Esophagus muscularis mucosa (tissue), 4 donors: ENCODE results near the gene PPP4R2. TPM values are rescaled to one million over a fixed set of nuclear protein-coding genes. Genes with fewer than 3 reads are reported as not detected.

Source experiments
- DNase-seq: peaks from one replicate; pipeline ENCODE4 v3.0.0-alpha.2; 2017; ENCODE audit errors: extremely low spot score
- H3K27ac ChIP-seq, 4 donors: fragments of 200-600 bp; sonication (generic); replicated peaks in 1 of 4; 1 replicate in 3 of 4; 2 replicates in 1 of 4; pipeline ENCODE4 v1.5.1; 2016 to 2019; ENCODE audit warnings: mild to moderate bottlenecking in 1 of 4
- H3K27me3 ChIP-seq, 4 donors: fragments of 200-600 bp; sonication (generic); one replicate each; pipeline versions ENCODE4 v1.5.1 to v1.6.0; 2016 to 2019
- H3K36me3 ChIP-seq, 4 donors: fragments of 200-600 bp; sonication (generic); one replicate each; pipeline ENCODE4 v1.5.1; 2016 to 2019
- H3K4me1 ChIP-seq, 4 donors: fragments of 200-600 bp; sonication (generic); one replicate each; pipeline ENCODE4 v1.5.1; 2016 to 2019
- H3K4me3 ChIP-seq, 4 donors: fragments of 200-600 bp; sonication (generic); 1 replicate in 2 of 4; 2 replicates in 2 of 4; pipeline ENCODE4 v1.5.1; 2016 to 2019; ENCODE audit warnings: mild to moderate bottlenecking in 4 of 4, moderate library complexity in 1 of 4
- H3K9me3 ChIP-seq, 4 donors: fragments of 200-600 bp; sonication (generic); 1 replicate in 3 of 4; 2 replicates in 1 of 4; pipeline ENCODE4 v1.5.1; 2016 to 2019
- EP300 ChIP-seq: sonication (generic); formaldehyde crosslinking; IDR thresholded peaks from one replicate; pipeline ENCODE4 v1.6.1; 2017; ENCODE audit warnings: antibody characterized with exemption
- POLR2A ChIP-seq: fragments of 450-650 bp; IDR thresholded peaks from one replicate; pipeline ENCODE4 v1.6.1; 2017; ENCODE audit warnings: antibody characterized with exemption, moderate library complexity, mild to moderate bottlenecking, low read depth
- POLR2AphosphoS5 ChIP-seq, 2 donors: sonication (generic); formaldehyde crosslinking; IDR thresholded peaks; one replicate each; pipeline ENCODE4 v1.6.1; 2017; ENCODE audit warnings: antibody characterized with exemption in 2 of 2
- WGBS: methylation state at CpG from one replicate; pipeline ENCODE4 v1.1.5; 2018; 5-methylcytosine and 5-hydroxymethylcytosine counted together
- intact Hi-C: fragments of 100-400 bp; cut with DNase I; formaldehyde crosslinking; loops from one replicate; pipeline ENCODE4 v1.15.1; 2023
- total RNA-seq, 4 donors: library from RNA; depleted of rRNA; stranded (reverse); fragments of >200 nt; gene quantifications; one replicate each; pipeline versions ENCODE4 v1.1.0 to v1.2.1, GENCODE V29; 2016
- TF ChIP-seq, protein P1 (sequence below), 3 experiments: fragments of 200-600 bp in 2 of 3; fragments of 450-650 bp in 1 of 3; sonication (generic) in 2 of 3; IDR thresholded peaks; one replicate each; pipeline ENCODE4 v1.5.1; 2017 to 2019; ENCODE audit warnings: antibody characterized with exemption in 3 of 3, mild to moderate bottlenecking in 2 of 3, moderate library complexity in 1 of 3

The PPP4R2 gene
- total RNA-seq, 4 donors from 2014 or later, result 24.6 to 60.6 (median 33.9) TPM

DNA sequence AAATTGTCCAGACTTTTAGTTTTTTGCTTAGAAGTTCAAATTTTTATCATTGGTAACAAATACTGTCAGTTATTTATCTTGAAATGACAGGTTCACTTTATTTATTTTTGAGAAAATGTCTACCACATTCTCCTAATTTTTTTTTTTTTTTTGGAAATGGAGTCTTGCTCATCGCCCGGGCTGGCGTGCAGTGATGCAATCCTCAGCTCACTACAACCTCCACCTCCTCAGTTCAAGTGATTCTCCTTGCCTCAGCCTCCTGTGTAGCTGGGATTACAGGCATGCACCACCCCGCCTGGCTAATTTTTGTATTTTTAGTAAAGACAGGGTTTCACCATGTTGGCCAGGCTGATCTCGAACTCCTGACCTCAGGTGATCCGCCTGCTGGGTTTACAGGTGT lies 48.8 kb downstream of the PPP4R2 start:
- Histone ChIP-seq H3K4me1 (peaks cover 35 to 63% (median 55%) of the 10 kb centered on the region in 4 donors), H3K36me3 (peaks cover 0 to 16% (median 6%) of the 10 kb centered on the region in 4 donors), H3K27ac (no peak overlapping the region), H3K9me3 (no peaks in the 10 kb centered on the region), H3K27me3 (no peaks in the 10 kb centered on the region), H3K4me3 (no peak overlapping the region)
- TF ChIP-seq EP300 (no peak), POLR2AphosphoS5 (IDR thresholded peaks at IDR 0.05) (no peak), POLR2A (no peak)
- TF ChIP-seq, protein P1, sequence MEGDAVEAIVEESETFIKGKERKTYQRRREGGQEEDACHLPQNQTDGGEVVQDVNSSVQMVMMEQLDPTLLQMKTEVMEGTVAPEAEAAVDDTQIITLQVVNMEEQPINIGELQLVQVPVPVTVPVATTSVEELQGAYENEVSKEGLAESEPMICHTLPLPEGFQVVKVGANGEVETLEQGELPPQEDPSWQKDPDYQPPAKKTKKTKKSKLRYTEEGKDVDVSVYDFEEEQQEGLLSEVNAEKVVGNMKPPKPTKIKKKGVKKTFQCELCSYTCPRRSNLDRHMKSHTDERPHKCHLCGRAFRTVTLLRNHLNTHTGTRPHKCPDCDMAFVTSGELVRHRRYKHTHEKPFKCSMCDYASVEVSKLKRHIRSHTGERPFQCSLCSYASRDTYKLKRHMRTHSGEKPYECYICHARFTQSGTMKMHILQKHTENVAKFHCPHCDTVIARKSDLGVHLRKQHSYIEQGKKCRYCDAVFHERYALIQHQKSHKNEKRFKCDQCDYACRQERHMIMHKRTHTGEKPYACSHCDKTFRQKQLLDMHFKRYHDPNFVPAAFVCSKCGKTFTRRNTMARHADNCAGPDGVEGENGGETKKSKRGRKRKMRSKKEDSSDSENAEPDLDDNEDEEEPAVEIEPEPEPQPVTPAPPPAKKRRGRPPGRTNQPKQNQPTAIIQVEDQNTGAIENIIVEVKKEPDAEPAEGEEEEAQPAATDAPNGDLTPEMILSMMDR (IDR thresholded peaks at IDR 0.05), result no peak
- 91% methylated on average over 6 of the region's 6 CpGs for WGBS
- no peak for DNase-seq
- intact Hi-C loops, result no loop called here

DNA sequence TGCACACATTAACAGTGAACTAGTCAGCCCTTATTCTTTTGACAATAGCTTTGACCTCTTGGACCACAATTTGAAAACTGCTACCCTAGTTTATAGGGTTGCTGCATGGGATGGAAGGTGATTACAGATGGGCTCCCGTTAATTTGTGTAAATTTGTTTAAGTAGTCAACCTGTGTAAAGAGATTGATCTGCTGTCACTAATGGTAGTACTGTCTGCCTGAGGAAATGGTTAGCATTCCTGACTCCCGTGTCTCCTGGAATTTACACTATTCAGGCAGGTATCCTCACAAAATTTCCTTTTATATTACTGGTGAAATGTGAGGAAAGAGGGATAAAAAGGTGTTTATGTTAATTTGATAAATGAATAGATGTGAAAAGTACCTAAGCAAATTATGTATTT lies 49.6 kb downstream of the PPP4R2 start:
- intact Hi-C loops, result no loop called here
- Histone ChIP-seq H3K9me3 (no peaks in the 10 kb centered on the region), H3K27ac (no peak overlapping the region), H3K27me3 (no peaks in the 10 kb centered on the region), H3K4me3 (no peak overlapping the region), H3K36me3 (peaks cover 0 to 16% (median 6%) of the 10 kb centered on the region in 4 donors), H3K4me1 (peaks cover 35 to 55% (median 48%) of the 10 kb centered on the region in 4 donors)
- TF ChIP-seq EP300 (no peak), POLR2AphosphoS5 (IDR thresholded peaks at IDR 0.05) (no peak), POLR2A (no peak)
- TF ChIP-seq, protein P1 (IDR thresholded peaks at IDR 0.05), result no peak
- 53% methylated on average over 2 of the region's 2 CpGs for WGBS
- no peak for DNase-seq

DNA sequence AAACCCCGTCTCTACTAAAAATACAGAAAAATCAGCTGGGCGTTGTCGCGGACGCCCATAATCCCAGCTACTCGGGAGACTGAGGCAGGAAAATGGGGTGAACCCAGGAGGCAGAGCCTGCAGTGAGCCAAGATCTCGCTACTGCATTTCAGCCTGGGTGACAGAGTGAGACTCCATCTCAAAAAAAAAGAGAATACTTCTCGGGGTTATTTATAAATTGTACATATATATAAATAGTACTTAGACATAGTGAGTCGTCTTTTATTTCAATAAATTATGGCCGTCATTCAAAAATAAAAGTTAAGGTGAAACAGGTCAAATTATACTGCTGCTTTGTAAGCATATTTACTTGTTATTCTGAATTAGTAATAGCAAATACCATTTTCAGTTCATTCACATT lies 52.7 kb downstream of the PPP4R2 start:
- no peaks in the 10 kb centered on the region for H3K9me3 ChIP-seq
- peaks cover 23 to 33% (median 32%) of the 10 kb centered on the region in 4 donors for H3K4me1 ChIP-seq
- peaks cover 0 to 16% (median 6%) of the 10 kb centered on the region in 4 donors for H3K36me3 ChIP-seq
- intact Hi-C loops, result no loop called here
- no peak for DNase-seq
- 86% methylated on average over 10 of the region's 10 CpGs for WGBS
- H3K27me3 ChIP-seq, result no peaks in the 10 kb centered on the region
- no peak for TF ChIP-seq EP300
- TF ChIP-seq POLR2AphosphoS5 (IDR thresholded peaks at IDR 0.05), result no peak
- TF ChIP-seq, protein P1 (IDR thresholded peaks at IDR 0.05), result no peak
- no peak for TF ChIP-seq POLR2A
- H3K27ac ChIP-seq, result no peak overlapping the region
- H3K4me3 ChIP-seq, result no peak overlapping the region

DNA sequence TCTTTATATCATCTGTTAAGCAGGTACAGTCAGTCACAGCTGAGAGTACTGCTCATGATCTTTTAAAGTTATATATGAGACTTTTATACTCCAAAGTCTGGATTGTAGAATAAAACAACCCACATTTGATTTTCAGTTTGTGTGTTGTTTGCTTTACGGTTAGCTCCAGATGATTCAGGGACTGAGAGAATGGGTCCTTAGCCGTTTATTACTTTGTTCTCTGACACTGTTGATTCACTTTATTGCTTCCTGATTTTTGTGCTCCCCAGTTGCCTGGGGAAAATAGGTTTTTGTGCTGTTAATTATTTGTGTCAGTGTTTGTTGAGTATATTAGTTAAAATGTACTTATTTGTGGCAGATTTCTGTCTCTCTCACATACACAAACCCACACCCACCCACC lies 56.2 kb downstream of the PPP4R2 start:
- no peak for TF ChIP-seq POLR2A
- TF ChIP-seq POLR2AphosphoS5 (IDR thresholded peaks at IDR 0.05), result no peak
- TF ChIP-seq EP300, result no peak
- TF ChIP-seq, protein P1 (IDR thresholded peaks at IDR 0.05), result no peak
- no peak for DNase-seq
- H3K27ac ChIP-seq, result no peak overlapping the region
- intact Hi-C loops, result loop anchor here (10.0 kb wide), 1 partner anchor 208 kb away; the partner anchor contains the start of gene SHQ1
- H3K4me1 ChIP-seq, result peaks cover 14 to 29% (median 23%) of the 10 kb centered on the region in 4 donors
- no peaks in the 10 kb centered on the region for H3K9me3 ChIP-seq
- 62% methylated on average over 2 of the region's 2 CpGs for WGBS
- peaks cover 0 to 15% (median 5%) of the 10 kb centered on the region in 4 donors for H3K36me3 ChIP-seq
- H3K4me3 ChIP-seq, result no peak overlapping the region
- H3K27me3 ChIP-seq, result no peaks in the 10 kb centered on the region

DNA sequence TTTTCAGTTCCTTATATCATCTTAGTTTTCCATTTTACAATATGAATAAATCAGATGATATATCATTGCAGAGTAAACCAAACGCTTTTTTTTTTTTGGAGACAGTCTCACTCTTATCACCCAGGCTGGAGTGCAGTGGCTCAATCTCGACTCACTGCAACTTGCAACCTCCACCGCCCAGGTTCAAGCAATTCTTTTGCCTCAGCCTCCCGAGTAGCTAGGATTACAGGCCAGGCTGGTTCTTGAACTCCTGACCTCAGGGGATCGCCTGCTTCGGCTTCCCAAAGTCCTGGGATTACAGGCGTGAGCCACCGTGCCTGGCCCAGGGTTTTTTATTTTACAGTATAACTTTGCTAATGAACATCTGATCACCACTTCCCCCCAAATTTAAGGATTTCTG lies 59.0 kb downstream of the PPP4R2 start:
- DNase-seq, result no peak
- WGBS, result 60% methylated on average over 8 of the region's 8 CpGs
- TF ChIP-seq EP300 (no peak), POLR2AphosphoS5 (IDR thresholded peaks at IDR 0.05) (no peak), POLR2A (no peak)
- TF ChIP-seq, protein P1 (IDR thresholded peaks at IDR 0.05), result no peak
- intact Hi-C loops, result loop anchor here (10.0 kb wide), 1 partner anchor 211 kb away; the partner anchor contains the start of gene SHQ1
- Histone ChIP-seq H3K9me3 (no peaks in the 10 kb centered on the region), H3K27me3 (no peaks in the 10 kb centered on the region), H3K4me3 (no peak overlapping the region), H3K27ac (no peak overlapping the region), H3K36me3 (peaks cover 0 to 5% (median 0%) of the 10 kb centered on the region in 4 donors), H3K4me1 (peaks cover 10 to 34% (median 23%) of the 10 kb centered on the region in 4 donors)
